HG02610 (cell line): ENCODE measurements around the gene LAS1L.
"Not testable (repeated sequence)": the region's sequence is repeated elsewhere in the genome, so short reads cannot be mapped to it uniquely, and the experiment has no call there.

Experiments used
- ATAC-seq: cut with Tn5 transposase; IDR thresholded peaks from one replicate; pipeline ENCODE4 v1.9.1; 2021; ENCODE audit warnings: mild to moderate bottlenecking, moderate library complexity; ENCODE audit not compliant: unreplicated experiment

Gene LAS1L

DNA sequence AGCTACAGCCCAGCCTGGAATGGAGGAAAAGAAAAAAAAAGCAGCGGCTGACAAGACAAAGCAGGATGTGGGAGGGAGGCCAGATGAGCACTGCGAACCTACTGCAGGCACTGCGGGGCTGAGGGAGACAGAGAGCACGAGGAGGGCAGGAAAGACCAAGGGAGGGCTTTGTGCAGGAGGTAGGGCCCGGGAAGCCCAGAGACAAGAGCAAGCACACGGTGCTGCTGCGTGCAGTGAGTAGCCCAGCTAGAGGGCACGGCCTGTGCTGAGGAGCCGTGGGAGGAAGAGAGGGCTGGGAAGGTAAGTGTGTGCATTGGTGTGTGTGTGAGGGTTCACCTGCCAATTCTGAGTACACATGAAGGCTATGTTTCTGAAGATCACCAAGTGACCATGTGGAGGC lies 15.6 kb downstream of the LAS1L start:
- ATAC-seq: not testable (repeated sequence)

DNA sequence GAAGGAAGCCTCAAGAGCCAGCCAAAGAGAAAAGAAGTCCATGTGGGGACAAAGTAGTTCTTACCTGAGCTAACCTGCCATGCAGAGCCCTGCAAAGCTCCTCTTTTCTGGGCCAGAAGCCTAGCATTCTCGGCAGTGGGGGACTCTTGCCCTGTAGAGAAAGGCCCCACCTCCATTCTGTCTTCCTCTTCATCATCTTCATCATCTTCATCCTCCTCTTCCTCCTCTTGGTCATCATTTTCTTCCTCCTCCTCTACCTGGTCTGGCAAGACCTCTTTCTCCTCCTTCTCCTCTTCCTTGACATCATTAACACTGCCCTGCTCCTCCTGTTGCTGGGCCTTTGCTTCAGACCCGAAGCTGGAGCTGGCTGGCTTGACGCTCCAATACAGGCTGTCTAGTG lies 16.7 kb downstream of the LAS1L start:
- no peak for ATAC-seq

DNA sequence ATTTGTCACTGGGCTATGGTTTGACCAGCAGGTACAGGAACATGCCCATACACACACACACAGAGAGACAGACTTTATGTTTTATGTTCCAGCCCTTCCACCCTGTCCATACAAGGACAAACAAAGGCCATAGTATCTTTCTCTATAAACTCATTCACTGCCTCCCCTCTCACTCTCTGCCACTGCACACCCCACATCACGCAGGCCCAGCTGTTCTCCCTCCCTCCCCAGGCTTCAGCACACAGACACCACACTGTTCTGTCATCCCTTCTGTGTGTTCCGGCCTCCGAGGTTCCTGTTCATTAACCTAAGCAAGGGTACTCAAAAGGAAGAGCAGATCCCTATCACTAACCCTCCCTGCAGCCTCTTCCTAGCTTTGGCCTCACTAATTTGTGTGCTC lies 17.8 kb downstream of the LAS1L start:
- ATAC-seq: no peak

DNA sequence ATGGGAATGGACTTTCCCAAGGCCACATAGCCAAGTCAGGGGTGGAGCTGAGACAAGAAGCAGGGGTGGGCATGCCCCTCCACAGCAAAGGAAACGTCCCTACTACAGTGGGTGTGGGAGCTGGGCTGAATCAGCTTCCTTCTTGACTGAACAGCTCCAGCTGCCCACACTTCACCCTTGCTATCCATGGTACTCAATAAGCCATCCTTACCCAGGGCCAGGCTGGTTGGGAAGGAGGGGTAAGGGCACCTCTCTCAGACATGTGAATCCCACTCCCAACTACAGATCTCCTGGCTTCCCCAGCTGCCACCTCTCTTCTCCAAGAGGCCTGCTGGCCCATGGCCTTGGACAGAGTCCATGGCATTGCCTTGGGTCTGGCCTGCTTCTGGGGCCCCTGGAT lies 21.0 kb downstream of the LAS1L start:
- no peak for ATAC-seq

DNA sequence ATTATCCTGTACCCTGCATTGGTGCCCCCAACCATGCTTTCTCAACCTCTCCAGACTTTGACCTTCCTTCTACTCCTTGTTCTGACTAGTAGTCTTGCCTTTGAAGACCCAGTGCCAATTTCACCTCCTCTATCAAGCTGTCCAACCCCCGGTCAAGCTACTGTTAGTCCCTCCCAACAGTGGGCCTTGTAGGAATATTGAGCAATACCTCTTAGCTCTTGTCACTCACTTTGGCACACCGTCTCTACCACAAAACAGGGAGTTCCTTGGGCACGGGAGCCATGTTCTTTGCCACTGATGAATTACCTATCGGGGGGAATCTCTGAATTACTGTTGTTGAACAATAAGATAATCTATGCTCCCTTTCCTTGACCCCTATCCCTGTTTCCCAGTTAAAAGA lies 25.2 kb downstream of the LAS1L start:
- ATAC-seq: no peak

DNA sequence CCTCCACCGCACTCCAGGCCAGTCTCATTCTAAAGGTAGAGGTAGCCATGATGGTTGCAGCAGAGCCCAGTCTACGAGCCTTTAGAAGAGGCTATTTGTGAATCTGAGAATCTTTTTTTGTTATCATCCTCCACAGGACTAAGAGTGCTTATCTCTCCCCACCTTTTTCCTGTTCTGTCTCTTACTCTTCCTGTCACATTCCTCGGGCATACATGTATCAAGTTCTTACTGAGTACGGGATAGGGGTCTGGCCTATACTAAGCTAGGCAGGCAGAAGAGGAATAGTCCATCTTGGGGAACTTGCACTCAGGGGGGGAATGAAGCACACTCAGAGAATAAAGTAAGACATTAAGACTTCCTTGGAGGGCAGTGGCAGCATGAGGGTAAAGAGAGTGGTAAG lies 25.7 kb downstream of the LAS1L start:
- no peak for ATAC-seq

DNA sequence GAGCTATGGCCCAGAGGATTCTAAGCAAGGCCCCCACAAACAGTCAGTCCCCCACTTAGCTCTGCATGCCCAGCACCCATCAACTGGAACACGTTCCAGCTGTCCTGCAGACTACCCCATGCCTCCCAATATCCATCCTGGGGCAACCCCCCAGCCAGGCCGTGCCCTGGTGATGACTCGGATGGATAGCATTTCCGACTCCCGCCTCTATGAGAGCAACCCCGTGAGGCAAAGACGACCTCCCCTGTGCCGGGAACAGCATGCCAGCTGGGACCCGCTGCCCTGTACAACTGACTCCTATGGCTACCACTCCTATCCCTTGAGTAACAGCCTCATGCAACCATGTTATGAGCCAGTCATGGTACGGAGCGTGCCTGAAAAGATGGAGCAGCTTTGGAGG lies 32.0 kb downstream of the LAS1L start:
- ATAC-seq: no peak

DNA sequence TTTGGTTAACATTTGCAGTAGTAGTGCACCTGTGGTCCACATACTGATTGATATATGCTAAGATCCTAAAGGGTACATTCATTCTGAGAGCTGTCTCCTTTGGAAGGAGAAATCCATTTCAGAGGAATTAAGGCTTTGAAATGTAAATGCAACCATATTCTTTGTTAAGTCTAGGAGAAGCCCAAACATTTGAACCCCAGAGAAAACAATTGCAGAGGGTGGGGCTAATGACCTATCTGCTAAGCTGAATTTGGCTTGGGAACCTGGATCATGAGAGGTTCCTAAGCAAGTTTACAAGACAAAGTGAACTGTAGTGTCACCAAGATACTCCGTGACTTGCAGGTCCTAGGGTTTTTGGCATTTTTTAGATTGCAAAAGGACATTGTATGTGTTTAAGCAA lies 41.2 kb downstream of the LAS1L start:
- no peak for ATAC-seq

DNA sequence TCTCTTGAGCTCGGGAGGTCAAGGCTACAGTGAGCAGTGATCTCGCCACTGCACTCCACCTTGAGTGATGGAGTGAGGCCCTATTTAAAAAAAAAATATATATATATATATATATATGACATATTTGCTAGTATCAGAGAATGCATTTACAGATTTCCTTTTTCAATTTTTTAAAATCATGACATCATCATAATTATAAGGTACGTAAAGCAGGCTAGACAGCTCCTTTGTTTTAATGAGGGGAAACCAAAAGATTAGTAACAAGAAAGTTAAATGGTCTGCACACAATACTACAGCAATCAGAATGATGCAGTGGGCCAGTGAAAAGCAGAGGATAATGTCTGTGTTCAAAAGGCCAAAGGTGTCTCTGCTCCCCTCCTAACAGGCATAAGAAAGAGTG lies 43.0 kb downstream of the LAS1L start:
- no peak for ATAC-seq

DNA sequence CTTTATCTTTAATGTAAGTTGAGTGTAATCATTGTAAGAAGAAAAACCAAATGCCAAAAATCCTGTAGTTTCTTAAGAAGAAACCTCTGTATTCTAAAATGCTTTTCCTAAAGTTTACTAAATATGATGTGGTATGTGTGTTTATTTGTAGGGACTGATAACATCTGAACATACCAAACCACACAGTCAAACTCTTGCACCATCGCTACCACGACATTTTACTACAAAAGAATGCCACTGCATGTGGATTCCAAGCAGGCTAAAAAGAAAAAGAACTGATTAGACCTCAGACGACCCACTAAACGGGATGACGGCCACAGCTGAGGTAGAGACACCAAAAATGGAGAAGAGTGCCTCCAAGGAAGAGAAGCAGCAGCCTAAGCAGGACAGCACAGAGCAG lies 46.1 kb downstream of the LAS1L start:
- no peak for ATAC-seq

DNA sequence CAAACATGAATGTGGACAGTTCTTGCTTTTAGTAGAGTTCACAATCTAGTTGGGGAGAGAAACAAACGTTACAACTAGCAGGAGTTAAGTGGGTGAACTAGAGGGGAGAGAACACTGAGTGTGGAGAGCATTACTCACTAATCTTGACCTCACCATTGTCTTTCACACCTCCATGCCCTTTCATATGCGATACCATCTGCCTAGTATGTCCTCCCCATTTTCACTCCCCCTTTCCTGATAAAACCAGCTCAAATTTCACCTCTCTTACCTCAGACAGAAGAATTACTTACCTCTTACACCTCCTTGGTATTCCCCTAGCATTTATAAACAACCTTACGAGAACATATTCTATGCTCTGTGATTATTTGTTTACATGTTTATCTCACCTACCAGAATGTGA lies 53.6 kb downstream of the LAS1L start:
- no peak for ATAC-seq

DNA sequence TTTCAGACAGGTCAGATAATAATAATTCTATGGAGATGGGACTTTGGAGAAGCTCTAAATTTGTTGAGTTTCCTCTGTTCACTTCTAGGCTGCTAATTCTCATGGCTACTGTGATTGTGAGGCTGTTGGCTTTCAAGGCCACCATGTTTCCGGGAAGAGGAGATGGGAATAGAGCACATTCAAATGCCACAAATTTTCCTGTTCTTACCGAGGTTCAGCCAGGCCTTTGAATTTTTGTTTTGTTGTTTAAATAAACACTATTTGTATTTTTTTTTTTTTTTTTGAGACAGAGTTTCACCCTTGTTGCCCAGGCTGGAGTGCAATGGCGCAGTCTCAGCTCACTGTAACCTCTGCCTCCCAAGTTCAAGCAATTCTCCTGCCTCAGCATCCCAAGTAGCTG lies 55.5 kb downstream of the LAS1L start:
- not testable (repeated sequence) for ATAC-seq

DNA sequence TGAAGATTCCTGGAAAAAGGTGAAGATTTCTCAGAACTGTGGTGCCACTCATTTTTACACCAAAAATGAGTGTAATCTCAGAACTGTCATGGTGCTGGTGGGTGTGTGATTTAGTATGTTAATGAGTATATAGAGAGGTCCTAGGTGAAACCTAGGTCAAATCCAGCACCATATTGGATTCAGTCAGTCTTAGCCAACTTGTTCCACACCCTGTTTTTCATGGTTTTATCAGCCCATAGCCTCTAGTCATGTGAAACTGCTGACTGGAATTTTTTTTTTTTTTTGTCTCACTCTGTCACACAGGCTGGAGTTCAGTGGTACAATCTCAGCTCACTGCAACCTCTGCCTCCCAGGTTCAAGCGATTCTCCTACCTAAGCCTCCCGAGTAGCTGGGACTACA lies 58.0 kb downstream of the LAS1L start:
- no peak for ATAC-seq

DNA sequence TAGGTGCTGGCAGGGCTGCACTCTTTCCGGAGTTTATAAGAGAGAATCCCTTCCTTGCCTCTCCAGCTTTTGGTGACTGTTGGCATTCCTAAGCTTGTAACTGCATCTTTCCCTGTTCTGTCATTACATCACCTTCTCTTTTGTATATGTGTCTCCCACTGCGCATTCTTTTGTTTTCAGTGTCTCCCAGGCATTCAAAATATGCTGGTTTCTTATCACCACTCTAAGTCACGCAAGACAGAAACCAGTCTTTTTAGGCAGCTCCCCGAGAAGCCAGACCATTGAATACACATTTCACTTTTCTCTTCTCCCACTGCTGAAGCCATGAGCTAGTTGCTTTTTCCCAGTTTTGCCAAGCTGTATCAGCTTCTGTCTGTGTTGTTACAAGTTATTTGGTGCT lies 71.0 kb downstream of the LAS1L start:
- no peak for ATAC-seq
